Heart left ventricle (tissue), 16 donors: Measurements from ENCODE around the gene SLTM. TPM values are rescaled to one million over a fixed set of nuclear protein-coding genes. Genes with fewer than 3 reads are reported as not detected.

Source experiments
- ATAC-seq, 4 donors: fragments of 200-7000 bp; cut with Tn5 transposase; one replicate each; pipeline ENCODE4 v1.9.1; 2020 to 2022; ENCODE audit warnings: moderate library complexity in 4 of 4, mild to moderate bottlenecking in 3 of 4, moderate number of reproducible peaks in 1 of 4
- DNase-seq, 5 donors: peaks; one replicate each; pipeline ENCODE4 v3.0.0-alpha.2; 2020
- H3K27ac ChIP-seq, 12 donors: fragments of 200-600 bp; sonication (generic) in 4 of 12; one replicate each; pipeline versions ENCODE4 v1.5.0 to v1.8.0; 2016 to 2022; ENCODE audit warnings: mild to moderate bottlenecking in 2 of 12
- H3K27me3 ChIP-seq, 9 donors: fragments of 200-600 bp; sonication (generic) in 2 of 9; one replicate each; pipeline versions ENCODE4 v1.5.1 to v1.8.0; 2016 to 2022; ENCODE audit warnings: mild to moderate bottlenecking in 3 of 9
- H3K36me3 ChIP-seq, 9 donors: fragments of 200-600 bp; sonication (generic) in 2 of 9; one replicate each; pipeline versions ENCODE4 v1.5.0 to v1.8.0; 2018 to 2022; ENCODE audit warnings: mild to moderate bottlenecking in 2 of 9
- H3K4me1 ChIP-seq, 12 donors: fragments of 200-600 bp; sonication (generic) in 4 of 12; one replicate each; pipeline versions ENCODE4 v1.5.0 to v1.8.0; 2016 to 2022; ENCODE audit warnings: mild to moderate bottlenecking in 3 of 12
- H3K4me3 ChIP-seq, 12 donors: fragments of 200-600 bp; sonication (generic) in 4 of 12; one replicate each; pipeline versions ENCODE4 v1.5.0 to v1.8.0; 2017 to 2022; ENCODE audit warnings: mild to moderate bottlenecking in 9 of 12, moderate library complexity in 4 of 12
- H3K9me3 ChIP-seq, 12 donors: fragments of 200-600 bp; sonication (generic) in 4 of 12; one replicate each; pipeline versions ENCODE4 v1.5.0 to v1.8.0; 2016 to 2022; ENCODE audit warnings: mild to moderate bottlenecking in 1 of 12
- CTCF ChIP-seq, 12 donors: fragments of 200-600 bp; sonication (generic) in 4 of 12; IDR thresholded peaks; one replicate each; pipeline versions ENCODE4 v1.5.0 to v1.8.0; 2018 to 2022; ENCODE audit warnings: antibody characterized with exemption in 12 of 12, mild to moderate bottlenecking in 5 of 12
- POLR2A ChIP-seq, 2 donors: fragments of 450-650 bp; IDR thresholded peaks; one replicate each; pipeline ENCODE4 v1.6.1; 2017; ENCODE audit warnings: antibody characterized with exemption in 2 of 2, mild to moderate bottlenecking in 2 of 2, moderate library complexity in 2 of 2
- WGBS, 4 donors: extraction: QIAGEN DNeasy Blood & Tissue Kit in 2 of 4; methylation state at CpG; one replicate each; pipeline versions ENCODE4 v1.1.5 to v1.1.7; 2013 to 2018; 5-methylcytosine and 5-hydroxymethylcytosine counted together
- intact Hi-C, 10 donors: fragments of 100-400 bp; cut with DNase I; formaldehyde crosslinking; loops; one replicate each; pipeline versions ENCODE4 v1.11.1 to v1.14.2; 2022
- polyA plus RNA-seq, 2 donors: library from polyadenylated mRNA; stranded (reverse); fragments of 200-250 nt; gene quantifications; one replicate each; pipeline ENCODE4 v1.2.3, GENCODE V29; 2013
- total RNA-seq, 9 donors: library from RNA; depleted of rRNA in 2 of 9; stranded (reverse); fragments of >200 nt in 2 of 9; fragmentation: NEBNext Ultra II Directional in 3 of 9; extraction: Animal tissue kit (Norgen Biotek cat#: 25700) in 3 of 9; gene quantifications; one replicate each; pipeline versions ENCODE4 v1.1.0 to v1.2.4, GENCODE V29; 2016 to 2023
- donor health status: ischemic (EF 13 %, LVEDD 7.1; RV severe dilation, severe dysfunction).
- donor health status: healthy with polysubstance abuse.
- donor health status: DM: no; HTN: yes; CAD: no.
- donor health status: DM: no; HTN: no; CAD: no.
- donor health status: ischemic (EF 25% LVEDD 6.9; RV normal size, moderate dysfunction).
- donor health status: ischemic (EF 25% LVEDD 5.7; RV mildly dilated, moderate dysfunction).
- donor health status: healthy.
- donor health status: DM: yes; HTN: yes; CAD: no.
- donor health status: ischemic (EF 35%, LVEDD 5.7; RV mildly dilated, moderate dysfunction).
- donor health status: nonischemic (EF 11% LVEDD 7.7; RV severe dilation, severe dysfunction).
- donor health status: DM: yes; HTN: yes; CAD: no.
- donor health status: PGD.
- donor health status: ischemic (EF 29% LVEDD 5.4; RV normal size, mild dysfunction).
- donor health status: nonischemic (EF 23%, LVEDD 6.1; RV moderate dilation, normal function).

SLTM gene
- total and polyA plus RNA-seq, 11 donors: 41.9 to 68.2 (median 48.1) TPM

GRCh38 chr15:58877999-58878825 lies 55.3 kb downstream of the SLTM start:
- Histone ChIP-seq H3K4me3 (no peak overlapping the region), H3K27ac (no peak overlapping the region), H3K27me3 (no peaks in the 10 kb centered on the region), H3K4me1 (no peaks in the 10 kb centered on the region), H3K9me3 (no peaks in the 10 kb centered on the region), H3K36me3 (peaks cover under 1 to 71% (median 65%) of the 10 kb centered on the region in 9 donors)
- ATAC-seq: no peak
- intact Hi-C loops: no loop called here
- no peak for TF ChIP-seq POLR2A (IDR thresholded peaks at IDR 0.05)
- TF ChIP-seq CTCF (IDR thresholded peaks at IDR 0.05): no peak
- DNase-seq: no peak
- WGBS, 4 donors: 95 to 97% (median 97%) methylated on average over 12 of the region's 12 CpGs

- H3K27me3 ChIP-seq: no peaks in the 10 kb centered on the region
- H3K27ac ChIP-seq: no peak overlapping the region
- peaks cover 0 to 54% (median 48%) of the 10 kb centered on the region in 9 donors for H3K36me3 ChIP-seq
- DNase-seq: no peak
- no peaks in the 10 kb centered on the region for H3K9me3 ChIP-seq
- no peaks in the 10 kb centered on the region for H3K4me1 ChIP-seq
- intact Hi-C loops: no loop called here
- TF ChIP-seq POLR2A (IDR thresholded peaks at IDR 0.05) (no peak), CTCF (IDR thresholded peaks at IDR 0.05) (no peak)
- H3K4me3 ChIP-seq: no peak overlapping the region
- WGBS, 4 donors: 77 to 88% (median 79%) methylated on average over 7 of the region's 7 CpGs
- no peak for ATAC-seq
These were observed 57.0 kb downstream of the SLTM start for GRCh38 chr15:58876306-58877106.

GRCh38 chr15:58875343-58875742 lies 58.1 kb downstream of the SLTM start:
- H3K36me3 ChIP-seq: peaks cover 0 to 42% (median 36%) of the 10 kb centered on the region in 9 donors
- H3K4me1 ChIP-seq: no peaks in the 10 kb centered on the region
- H3K27me3 ChIP-seq: no peaks in the 10 kb centered on the region
- no peak for DNase-seq
- intact Hi-C loops: no loop called here
- H3K27ac ChIP-seq: no peak overlapping the region
- H3K9me3 ChIP-seq: no peaks in the 10 kb centered on the region
- no peak for ATAC-seq
- no peak overlapping the region for H3K4me3 ChIP-seq
- TF ChIP-seq POLR2A (IDR thresholded peaks at IDR 0.05) (no peak), CTCF (IDR thresholded peaks at IDR 0.05) (no peak)

GRCh38 chr15:58873267-58873666 lies 60.2 kb downstream of the SLTM start:
- 80 to 90% (median 86%) methylated on average over 1 of the region's 1 CpG for WGBS, 4 donors
- intact Hi-C loops: no loop called here

More at GRCh38 chr15:58873267-58873666, 60.2 kb downstream of the SLTM start:
- H3K36me3 ChIP-seq: peaks cover 0 to 21% (median 16%) of the 10 kb centered on the region in 9 donors
- DNase-seq (no peak), ATAC-seq (no peak)
- H3K4me1 ChIP-seq: no peaks in the 10 kb centered on the region
- H3K27me3 ChIP-seq: no peaks in the 10 kb centered on the region
- no peak for TF ChIP-seq POLR2A (IDR thresholded peaks at IDR 0.05)
- no peak for TF ChIP-seq CTCF (IDR thresholded peaks at IDR 0.05)
- no peak overlapping the region for H3K4me3 ChIP-seq
- no peak overlapping the region for H3K27ac ChIP-seq
- no peaks in the 10 kb centered on the region for H3K9me3 ChIP-seq
